DOHH2 (cell line): ENCODE data around the gene MYH7.

ENCODE experiments used
- EZH2phosphoT487 ChIP-seq: fragments of 200-600 bp; sonication (generic); IDR thresholded peaks from 2 replicates; pipeline ENCODE4 v1.6.1; 2017; ENCODE audit warnings: borderline replicate concordance, mild to moderate bottlenecking, antibody characterized with exemption, low read length, moderate library complexity, mixed read lengths
- TF ChIP-seq, protein P1 (sequence below): fragments of 200-600 bp; sonication (generic); IDR thresholded peaks from one replicate; pipeline ENCODE4 v1.5.1; 2014; ENCODE audit warnings: antibody characterized with exemption, mild to moderate bottlenecking, low read depth, low read length; ENCODE audit not compliant: poor library complexity, severe bottlenecking

DNA sequence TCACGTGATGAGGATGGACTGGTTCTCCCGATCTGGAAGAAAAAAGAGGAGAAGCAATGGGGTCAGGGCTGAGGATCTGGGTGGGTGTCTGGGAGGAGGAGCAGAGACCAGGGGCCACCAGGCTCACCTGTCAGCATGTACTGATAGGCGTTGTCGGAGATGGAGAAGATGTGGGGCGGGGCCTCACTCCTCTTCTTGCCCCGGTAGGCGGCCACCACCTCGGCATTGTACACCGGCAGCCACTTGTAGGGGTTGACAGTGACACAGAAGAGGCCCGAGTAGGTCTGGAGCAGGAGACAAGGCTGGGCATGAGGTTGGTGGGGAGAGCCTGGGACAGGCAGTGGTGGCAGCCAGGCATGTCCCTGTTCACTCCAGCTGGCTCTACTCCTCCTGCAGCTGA, 30.4 kb downstream of the MYH7 start:
- TF ChIP-seq, protein P1, sequence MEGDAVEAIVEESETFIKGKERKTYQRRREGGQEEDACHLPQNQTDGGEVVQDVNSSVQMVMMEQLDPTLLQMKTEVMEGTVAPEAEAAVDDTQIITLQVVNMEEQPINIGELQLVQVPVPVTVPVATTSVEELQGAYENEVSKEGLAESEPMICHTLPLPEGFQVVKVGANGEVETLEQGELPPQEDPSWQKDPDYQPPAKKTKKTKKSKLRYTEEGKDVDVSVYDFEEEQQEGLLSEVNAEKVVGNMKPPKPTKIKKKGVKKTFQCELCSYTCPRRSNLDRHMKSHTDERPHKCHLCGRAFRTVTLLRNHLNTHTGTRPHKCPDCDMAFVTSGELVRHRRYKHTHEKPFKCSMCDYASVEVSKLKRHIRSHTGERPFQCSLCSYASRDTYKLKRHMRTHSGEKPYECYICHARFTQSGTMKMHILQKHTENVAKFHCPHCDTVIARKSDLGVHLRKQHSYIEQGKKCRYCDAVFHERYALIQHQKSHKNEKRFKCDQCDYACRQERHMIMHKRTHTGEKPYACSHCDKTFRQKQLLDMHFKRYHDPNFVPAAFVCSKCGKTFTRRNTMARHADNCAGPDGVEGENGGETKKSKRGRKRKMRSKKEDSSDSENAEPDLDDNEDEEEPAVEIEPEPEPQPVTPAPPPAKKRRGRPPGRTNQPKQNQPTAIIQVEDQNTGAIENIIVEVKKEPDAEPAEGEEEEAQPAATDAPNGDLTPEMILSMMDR, result no peak
- TF ChIP-seq EZH2phosphoT487, result no peak
